Loucy (cell line): ENCODE measurements around the gene SPOCK2.

Experiments used
- H2AFZ ChIP-seq: fragments of 200-600 bp; sonication (generic); 2 replicates; pipeline ENCODE4 v1.6.0; 2016; ENCODE audit warnings: antibody characterized with exemption, mild to moderate bottlenecking, low read length, moderate library complexity
- H3F3A ChIP-seq: fragments of 200-600 bp; 2 replicates; pipeline ENCODE4 v1.6.0; 2016; ENCODE audit warnings: antibody characterized with exemption, low read depth, mild to moderate bottlenecking
- H3K27me3 ChIP-seq: fragments of 200-600 bp; sonication (generic); 2 replicates; pipeline ENCODE4 v1.6.1; 2014; ENCODE audit warnings: low read length, mild to moderate bottlenecking; ENCODE audit not compliant: insufficient read depth, poor library complexity, severe bottlenecking
- H3K36me3 ChIP-seq: fragments of 200-600 bp; sonication (generic); 2 replicates; pipeline ENCODE4 v1.6.1; 2016; ENCODE audit warnings: low read length; ENCODE audit not compliant: insufficient read depth
- H3K4me1 ChIP-seq: fragments of 200-600 bp; sonication (generic); 2 replicates; pipeline ENCODE4 v1.5.1; 2014; ENCODE audit warnings: low read length, mild to moderate bottlenecking; ENCODE audit not compliant: insufficient read depth, poor library complexity, severe bottlenecking
- H3K4me2 ChIP-seq: fragments of 200-600 bp; sonication (generic); 2 replicates; pipeline ENCODE4 v1.6.0; 2014; ENCODE audit warnings: antibody characterized with exemption, low read length, low read depth, mild to moderate bottlenecking; ENCODE audit not compliant: poor library complexity, severe bottlenecking
- H3K4me3 ChIP-seq: fragments of 200-600 bp; sonication (generic); 2 replicates; pipeline ENCODE4 v1.5.1; 2014; ENCODE audit warnings: low read length, mild to moderate bottlenecking, mixed read lengths; ENCODE audit not compliant: poor library complexity, severe bottlenecking
- H3K79me2 ChIP-seq: fragments of 200-600 bp; sonication (generic); 2 replicates; pipeline ENCODE4 v1.6.1; 2014; ENCODE audit warnings: low read length; ENCODE audit not compliant: insufficient read depth
- H3K9ac ChIP-seq: fragments of 200-600 bp; sonication (generic); 2 replicates; pipeline ENCODE4 v1.6.0; 2014; ENCODE audit warnings: mild to moderate bottlenecking, low read depth, low read length, moderate library complexity; ENCODE audit not compliant: poor library complexity, severe bottlenecking
- H3K9me2 ChIP-seq: fragments of 200-600 bp; sonication (generic); replicated peaks from 2 replicates; pipeline ENCODE4 v1.6.1; 2016; ENCODE audit warnings: low read depth, low read length, mixed read lengths
- H3K9me3 ChIP-seq: fragments of 200-600 bp; sonication (generic); 2 replicates; pipeline ENCODE4 v1.6.1; 2014; ENCODE audit warnings: mild to moderate bottlenecking, antibody characterized with exemption, low read length, low read depth; ENCODE audit not compliant: insufficient read depth
- H4K20me1 ChIP-seq: fragments of 200-600 bp; sonication (generic); 2 replicates; pipeline ENCODE4 v1.6.0; 2014; ENCODE audit warnings: antibody characterized with exemption, low read length, mild to moderate bottlenecking; ENCODE audit not compliant: insufficient read depth, poor library complexity, severe bottlenecking
- CTCF ChIP-seq: fragments of 200-600 bp; sonication (generic); conservative IDR thresholded peaks from 2 replicates; pipeline ENCODE4 v1.5.1; 2014; ENCODE audit warnings: mild to moderate bottlenecking, antibody characterized with exemption, low read length
- EZH2phosphoT487 ChIP-seq: fragments of 200-600 bp; IDR thresholded peaks from 2 replicates; pipeline ENCODE4 v1.6.1; 2018; ENCODE audit warnings: antibody characterized with exemption, mild to moderate bottlenecking, moderate library complexity, borderline replicate concordance

SPOCK2 gene

GRCh38 chr10:72027498-72027897 is 60.9 kb downstream of the SPOCK2 start:
- Histone ChIP-seq H3K4me3 (no peak overlapping the region), H3K79me2 (no peaks in the 10 kb centered on the region), H4K20me1 (no peaks in the 10 kb centered on the region), H3K4me2 (no peak overlapping the region), H3K4me1 (no peaks in the 10 kb centered on the region), H3K36me3 (no peaks in the 10 kb centered on the region), H3K27me3 (no peaks in the 10 kb centered on the region), H3K9ac (no peak overlapping the region), H3F3A (no peaks in the 10 kb centered on the region), H3K9me2 (no peaks in the 10 kb centered on the region), H2AFZ (no peak overlapping the region), H3K9me3 (no peaks in the 10 kb centered on the region)
- TF ChIP-seq CTCF (no peak), EZH2phosphoT487 (no peak)

DNA sequence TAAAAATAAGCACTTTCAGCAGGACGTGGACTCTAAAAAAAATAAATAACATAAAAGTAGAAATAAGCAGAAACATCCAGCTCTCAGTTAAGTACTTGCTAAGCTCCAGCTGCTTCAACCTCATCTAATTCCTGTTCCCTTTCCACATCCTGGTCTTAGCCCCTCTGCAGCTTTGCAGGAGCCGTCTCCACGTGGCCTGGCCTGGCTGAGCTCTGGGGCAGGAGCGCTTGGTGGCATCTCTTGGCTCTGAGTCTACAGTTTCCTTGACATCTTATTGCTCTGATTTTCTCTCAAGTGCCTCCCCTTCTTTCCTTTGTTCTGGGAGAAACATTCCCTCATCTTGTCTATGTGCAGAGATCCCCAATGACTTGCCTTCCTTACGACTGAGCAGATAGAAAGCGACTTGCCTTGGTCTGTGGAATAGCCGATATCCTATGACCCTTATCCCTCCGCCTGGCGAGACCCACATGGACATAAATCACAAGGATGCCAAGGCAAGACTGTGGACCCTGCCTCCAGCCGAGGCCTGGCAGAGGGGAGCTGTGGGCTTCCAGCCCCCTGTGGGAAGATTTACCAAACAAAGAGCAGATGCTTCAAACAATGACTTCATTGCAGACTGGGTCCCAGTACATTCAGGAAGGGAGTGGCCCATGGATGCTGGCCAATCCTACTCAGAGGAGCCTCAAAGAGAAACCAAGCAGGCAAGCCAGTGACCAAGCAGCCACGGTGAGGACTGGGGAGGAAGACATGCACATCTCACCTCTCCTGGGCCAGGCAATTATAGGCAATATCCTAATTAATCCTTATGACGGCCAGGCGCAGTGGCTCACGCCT is 61.9 kb downstream of the SPOCK2 start:
- no peak overlapping the region for H3K9ac ChIP-seq
- no peak overlapping the region for H3K4me3 ChIP-seq
- no peaks in the 10 kb centered on the region for H4K20me1 ChIP-seq
- H3K9me2 ChIP-seq = no peaks in the 10 kb centered on the region
- TF ChIP-seq CTCF (no peak), EZH2phosphoT487 (no peak)
- no peaks in the 10 kb centered on the region for H3K36me3 ChIP-seq
- no peak overlapping the region for H2AFZ ChIP-seq
- H3K27me3 ChIP-seq = no peaks in the 10 kb centered on the region
- no peaks in the 10 kb centered on the region for H3K9me3 ChIP-seq
- no peaks in the 10 kb centered on the region for H3K4me1 ChIP-seq
- H3K79me2 ChIP-seq = no peaks in the 10 kb centered on the region
- H3F3A ChIP-seq = no peaks in the 10 kb centered on the region
- H3K4me2 ChIP-seq = no peak overlapping the region

GRCh38 chr10:72025832-72026231 is 62.5 kb downstream of the SPOCK2 start:
- Histone ChIP-seq H3K36me3 (no peaks in the 10 kb centered on the region), H3K9me3 (no peaks in the 10 kb centered on the region), H3K9me2 (no peaks in the 10 kb centered on the region), H3K9ac (no peak overlapping the region), H2AFZ (no peak overlapping the region), H3K4me3 (no peak overlapping the region), H3K27me3 (no peaks in the 10 kb centered on the region), H3K79me2 (no peaks in the 10 kb centered on the region), H3K4me1 (no peaks in the 10 kb centered on the region), H3K4me2 (no peak overlapping the region), H3F3A (no peaks in the 10 kb centered on the region), H4K20me1 (no peaks in the 10 kb centered on the region)
- no peak for TF ChIP-seq EZH2phosphoT487
- TF ChIP-seq CTCF = no peak
